SKM-1 (cell line): ENCODE measurements around the gene SYNDIG1.

ENCODE experiments used
- DNase-seq: peaks from one replicate; lab custom pipeline; 2025; ENCODE audit not compliant: unreplicated experiment; lab: John Stamatoyannopoulos, UW

Gene SYNDIG1

DNA sequence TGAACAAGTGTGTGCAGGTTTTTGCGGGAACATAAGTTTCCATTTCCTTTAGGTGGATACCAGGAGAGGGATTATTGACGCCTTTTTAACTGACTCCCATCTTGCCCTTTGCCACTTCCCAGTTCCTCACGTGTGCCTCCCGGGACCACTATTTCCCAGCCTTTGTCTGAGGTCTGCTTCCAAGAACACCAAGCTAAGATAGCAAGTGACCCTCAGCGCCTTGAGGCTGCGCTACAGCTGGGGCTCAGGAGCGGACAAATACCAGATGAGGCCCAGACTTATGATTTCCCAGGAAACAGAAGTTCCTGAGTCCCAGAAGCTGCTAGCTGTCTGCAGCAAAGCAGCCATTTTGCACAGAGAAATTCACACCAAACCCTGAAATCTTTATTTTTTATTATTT is 216.7 kb downstream of the SYNDIG1 start:
- DNase-seq = no peak

- no peak for DNase-seq
Observed at GRCh38 chr20:24690408-24690807, 221.0 kb downstream of the SYNDIG1 start.

GRCh38 chr20:24691901-24692351 is 222.5 kb downstream of the SYNDIG1 start:
- DNase-seq = no peak

- no peak for DNase-seq
Observed at GRCh38 chr20:24692446-24693200, 223.2 kb downstream of the SYNDIG1 start.

- DNase-seq = no peak
Observed at GRCh38 chr20:24693466-24694156, 224.2 kb downstream of the SYNDIG1 start.

DNA sequence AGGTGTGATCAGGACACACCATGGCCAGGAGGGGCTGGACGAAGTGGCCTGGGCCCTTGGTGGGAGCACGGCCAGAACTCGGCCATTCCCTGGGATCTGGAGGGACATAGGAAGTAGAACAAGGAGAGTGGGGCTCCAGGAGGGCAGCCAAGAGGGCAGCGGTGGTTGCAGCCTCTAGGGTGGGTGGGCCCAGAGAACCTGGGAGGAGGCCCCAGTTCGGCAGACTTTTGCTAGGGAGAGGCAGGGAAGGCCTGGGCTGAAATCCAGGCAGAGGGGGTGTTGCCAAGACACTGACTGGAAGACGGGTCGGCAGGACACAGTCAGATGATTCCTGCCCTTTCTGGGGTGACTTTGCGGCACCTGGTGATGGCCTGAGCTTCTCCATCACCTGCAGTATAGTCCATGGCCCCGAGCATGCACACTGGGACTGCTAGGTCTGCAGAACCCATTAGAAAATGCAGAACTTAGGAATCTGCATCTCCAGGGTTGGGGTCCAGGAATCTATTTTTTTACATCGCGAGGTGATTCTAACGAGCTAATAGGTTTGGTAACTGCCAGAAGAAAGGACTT is 224.8 kb downstream of the SYNDIG1 start:
- DNase-seq = no peak

GRCh38 chr20:24694727-24695528 is 225.5 kb downstream of the SYNDIG1 start:
- no peak for DNase-seq

GRCh38 chr20:24695529-24696225 is 226.2 kb downstream of the SYNDIG1 start:
- no peak for DNase-seq

- DNase-seq = no peak
Observed at GRCh38 chr20:24696396-24696795, 227.0 kb downstream of the SYNDIG1 start.

DNA sequence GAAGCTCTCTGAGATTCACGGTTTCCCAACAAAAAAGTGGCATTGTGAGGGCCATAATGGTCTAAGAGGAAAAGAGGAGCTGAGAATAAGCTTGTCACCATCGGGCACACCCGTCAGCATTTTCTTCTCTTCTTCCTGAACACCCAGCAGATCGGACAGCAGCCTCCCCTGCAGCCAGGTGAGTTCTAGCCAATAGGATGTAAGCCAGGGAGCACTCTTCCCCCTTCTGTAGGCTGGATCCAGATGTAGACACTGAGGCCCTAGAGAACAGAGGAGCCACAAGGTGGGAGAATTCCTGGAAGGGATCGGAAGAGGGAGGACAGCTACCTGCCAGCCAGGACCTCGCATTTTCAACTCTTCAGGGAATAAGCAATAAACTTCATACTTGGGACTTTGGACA is 228.0 kb downstream of the SYNDIG1 start:
- no peak for DNase-seq

DNA sequence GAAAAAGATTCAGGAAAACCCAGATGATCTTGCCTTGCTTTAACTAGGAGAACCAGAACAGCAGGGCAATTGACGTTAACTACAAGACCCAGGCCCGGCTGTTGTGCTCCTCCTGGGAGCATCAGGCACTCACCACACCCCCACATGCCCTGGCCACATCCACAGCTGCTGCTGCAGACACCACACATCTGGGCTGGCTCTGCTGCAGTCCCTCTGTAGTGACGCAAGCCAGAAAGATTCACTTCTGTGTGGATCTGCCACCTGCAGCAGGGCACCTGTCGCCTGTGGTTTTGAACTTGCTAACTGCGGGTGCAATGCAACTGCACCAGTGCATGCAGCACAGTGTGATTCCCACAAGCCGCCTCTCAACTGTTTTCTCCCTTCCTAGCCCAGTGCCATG is 228.8 kb downstream of the SYNDIG1 start:
- no peak for DNase-seq

DNA sequence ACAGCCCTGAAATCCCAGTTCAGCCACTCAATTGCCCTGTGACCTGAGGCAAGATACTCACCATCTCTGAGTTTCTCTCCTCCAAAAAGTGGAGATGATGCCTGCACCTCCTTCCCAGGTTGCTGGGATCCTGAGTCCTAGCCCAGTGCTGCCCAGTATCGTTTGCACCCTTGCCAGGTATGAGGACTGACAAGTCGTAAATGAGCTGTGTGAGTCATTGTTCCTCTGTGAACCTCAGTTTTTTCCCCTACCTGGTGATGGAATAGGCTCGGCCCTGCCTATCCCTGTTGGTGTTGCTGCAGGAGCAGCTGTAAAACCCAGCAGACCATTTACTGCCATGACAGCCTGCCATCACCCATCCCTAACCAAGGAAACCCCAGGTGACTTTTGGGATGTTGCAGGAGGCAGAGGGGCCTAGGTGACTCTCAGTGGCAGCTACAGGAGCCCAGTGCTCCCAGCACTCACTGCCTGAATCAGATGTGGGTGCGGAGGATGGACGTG is 229.3 kb downstream of the SYNDIG1 start:
- no peak for DNase-seq

- DNase-seq = no peak
Observed at GRCh38 chr20:24699321-24700165, 230.1 kb downstream of the SYNDIG1 start.

GRCh38 chr20:24700166-24700860 is 230.9 kb downstream of the SYNDIG1 start:
- DNase-seq = no peak

DNA sequence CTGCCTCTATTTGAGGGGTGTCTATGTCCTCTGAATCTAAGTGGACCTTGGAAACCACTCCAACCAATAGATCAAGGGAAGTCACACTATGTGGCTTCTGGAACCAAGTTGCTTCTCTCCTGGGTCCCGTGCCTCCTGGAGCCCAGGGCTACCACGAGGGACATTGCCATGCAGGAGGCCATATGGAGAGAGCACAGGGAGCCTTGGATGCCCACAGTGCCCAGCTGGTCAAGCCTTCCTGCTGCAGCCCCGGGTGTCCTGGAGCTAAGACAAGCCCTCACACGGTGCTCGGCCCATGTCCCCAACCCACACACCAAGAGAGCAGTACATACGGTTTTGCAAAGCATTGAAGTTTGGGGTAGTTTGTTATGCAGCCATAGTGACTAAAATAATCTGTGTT is 231.6 kb downstream of the SYNDIG1 start:
- no peak for DNase-seq

GRCh38 chr20:24701668-24702067 is 232.2 kb downstream of the SYNDIG1 start:
- no peak for DNase-seq

- no peak for DNase-seq
Observed at GRCh38 chr20:24702501-24703283, 233.3 kb downstream of the SYNDIG1 start.

- no peak for DNase-seq
Observed at GRCh38 chr20:24703284-24703610, 233.8 kb downstream of the SYNDIG1 start.
